ENCODE data around the gene KDM3B.

Gene KDM3B

GRCh38 chr5:138466125-138466899 lies 113.8 kb downstream of the KDM3B start:
- ATAC-seq = no peak

More at GRCh38 chr5:138466125-138466899, 113.8 kb downstream of the KDM3B start:
- TF ChIP-seq SNAI2 (CRISPR knock-in tag; IDR thresholded peaks at IDR 0.05) (0 out of 2 replicates have a peak, but pooled peaks have one; percentile 11), RARB (CRISPR knock-in tag; IDR thresholded peaks at IDR 0.05) (peak; percentile 93), TSHZ2 (CRISPR knock-in tag; IDR thresholded peaks at IDR 0.05) (peak; percentile 42; the same call in 1 of the 2 replicates), ZNF70 (CRISPR knock-in tag; IDR thresholded peaks at IDR 0.05) (no peak), ZNF565 (CRISPR knock-in tag; conservative IDR thresholded peaks at IDR 0.05; ENCODE audit: low read depth) (peak; percentile 30; the same call in 1 of the 2 replicates), BACH2 (CRISPR knock-in tag; IDR thresholded peaks at IDR 0.05; ENCODE audit: borderline replicate concordance) (no peak), CREB5 (CRISPR knock-in tag; IDR thresholded peaks at IDR 0.05; ENCODE audit: low read depth) (peak; percentile 82), ISL1 (CRISPR knock-in tag; IDR thresholded peaks at IDR 0.05) (no peak), ZFP3 (CRISPR knock-in tag; IDR thresholded peaks at IDR 0.05) (no peak), OSR1 (CRISPR knock-in tag; IDR thresholded peaks at IDR 0.05) (no peak), GLIS3 (CRISPR knock-in tag; IDR thresholded peaks at IDR 0.05) (peak; percentile 97), PATZ1 (CRISPR knock-in tag; IDR thresholded peaks at IDR 0.05; ENCODE audit: borderline replicate concordance) (peak; percentile 83), CSRNP3 (CRISPR knock-in tag; IDR thresholded peaks at IDR 0.05) (peak; percentile 97), CSDC2 (CRISPR knock-in tag; IDR thresholded peaks at IDR 0.05) (no peak), ZNF8 (CRISPR knock-in tag; IDR thresholded peaks at IDR 0.05) (peak; percentile 48; the same call in 1 of the 2 replicates), ESRRG (CRISPR knock-in tag; IDR thresholded peaks at IDR 0.05) (peak; percentile 96), POU6F1 (CRISPR knock-in tag; IDR thresholded peaks at IDR 0.05; ENCODE audit: borderline replicate concordance, low read depth) (no peak; the same call in 1 of the 2 replicates), PPARA (CRISPR knock-in tag; IDR thresholded peaks at IDR 0.05; ENCODE audit: borderline replicate concordance) (no peak), ZC3H10 (CRISPR knock-in tag; IDR thresholded peaks at IDR 0.05) (peak; percentile 73; the same call in 1 of the 2 replicates), TCF4 (CRISPR knock-in tag; IDR thresholded peaks at IDR 0.05; ENCODE audit: borderline replicate concordance) (0 out of 2 replicates have a peak, but pooled peaks have one; percentile 21), TOX (CRISPR knock-in tag; IDR thresholded peaks at IDR 0.05; ENCODE audit: borderline replicate concordance) (peak; percentile 54; the same call in 1 of the 2 replicates), ZFP30 (CRISPR knock-in tag; IDR thresholded peaks at IDR 0.05) (peak; percentile 44; the same call in 1 of the 2 replicates), ARNTL (CRISPR knock-in tag; IDR thresholded peaks at IDR 0.05; ENCODE audit: borderline replicate concordance, low read depth) (no peak)

Measured in SK-N-SH treated with all-trans-retinoic acid at 6 μM for 48 hours (cell line).